Uterus (tissue), 2 donors: Measurements from ENCODE around the gene DAP.

Experiments
- CTCF ChIP-seq, 4 experiments: fragments of 200-600 bp in 2 of 4; fragments of 450-650 bp in 2 of 4; sonication (generic) in 2 of 4; IDR thresholded peaks; one replicate each; pipeline ENCODE4 v1.5.1; 2016 to 2019; ENCODE audit warnings: antibody characterized with exemption in 4 of 4, mild to moderate bottlenecking in 2 of 4, moderate library complexity in 1 of 4
- POLR2A ChIP-seq, 2 donors: fragments of 450-650 bp; IDR thresholded peaks; one replicate each; pipeline ENCODE4 v1.6.1; 2016; ENCODE audit warnings: antibody characterized with exemption in 2 of 2, mild to moderate bottlenecking in 1 of 2, moderate library complexity in 1 of 2

GRCh38 chr5:10662661-10663488 lies 98.2 kb downstream of the DAP start:
- TF ChIP-seq CTCF (IDR thresholded peaks at IDR 0.05) (no peak), POLR2A (IDR thresholded peaks at IDR 0.05) (no peak)
